Measurements from ENCODE around the gene GATA1. TPM values are rescaled to one million over a fixed set of nuclear protein-coding genes. Genes with fewer than 3 reads are reported as not detected.
A peak's percentile ranks its signal among the peaks of the same experiment; 100 is the strongest.

Gene GATA1
- total RNA-seq, 1 donor from 2014 or later: not detected

- TF ChIP-seq, protein P1, sequence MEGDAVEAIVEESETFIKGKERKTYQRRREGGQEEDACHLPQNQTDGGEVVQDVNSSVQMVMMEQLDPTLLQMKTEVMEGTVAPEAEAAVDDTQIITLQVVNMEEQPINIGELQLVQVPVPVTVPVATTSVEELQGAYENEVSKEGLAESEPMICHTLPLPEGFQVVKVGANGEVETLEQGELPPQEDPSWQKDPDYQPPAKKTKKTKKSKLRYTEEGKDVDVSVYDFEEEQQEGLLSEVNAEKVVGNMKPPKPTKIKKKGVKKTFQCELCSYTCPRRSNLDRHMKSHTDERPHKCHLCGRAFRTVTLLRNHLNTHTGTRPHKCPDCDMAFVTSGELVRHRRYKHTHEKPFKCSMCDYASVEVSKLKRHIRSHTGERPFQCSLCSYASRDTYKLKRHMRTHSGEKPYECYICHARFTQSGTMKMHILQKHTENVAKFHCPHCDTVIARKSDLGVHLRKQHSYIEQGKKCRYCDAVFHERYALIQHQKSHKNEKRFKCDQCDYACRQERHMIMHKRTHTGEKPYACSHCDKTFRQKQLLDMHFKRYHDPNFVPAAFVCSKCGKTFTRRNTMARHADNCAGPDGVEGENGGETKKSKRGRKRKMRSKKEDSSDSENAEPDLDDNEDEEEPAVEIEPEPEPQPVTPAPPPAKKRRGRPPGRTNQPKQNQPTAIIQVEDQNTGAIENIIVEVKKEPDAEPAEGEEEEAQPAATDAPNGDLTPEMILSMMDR (IDR thresholded peaks at IDR 0.05; ENCODE audit: insufficient read depth, low read length, severe bottlenecking): peak; percentile 64
- Histone ChIP-seq H3K27me3 (ENCODE audit: control insufficient read depth, insufficient read depth, low read length) (no peaks in the 10 kb centered on the region), H3K4me3 (ENCODE audit: low read depth, low read length) (no peak within 1 kb of the TSS), H3K36me3 (ENCODE audit: control insufficient read depth, insufficient read depth, low read length) (no peaks in the 10 kb centered on the region)
- peak; percentile 62 for DNase-seq (ENCODE audit: low read depth)
- FAIRE-seq: peak; percentile 79
These were observed 24.5 kb upstream of the GATA1 start, which contains the start of gene GLOD5 for GRCh38 chrX:48761674-48762471. Gene GLOD5, plus strand, starts transcription at chrX:48761747. Its CDS starts 44 bp downstream, at chrX:48761791.

GRCh38 chrX:48769230-48769629, 17.2 kb upstream of the GATA1 start:
- DNase-seq (ENCODE audit: low read depth) (no peak), FAIRE-seq (no peak)
- Histone ChIP-seq H3K27me3 (ENCODE audit: control insufficient read depth, insufficient read depth, low read length) (no peaks in the 10 kb centered on the region), H3K36me3 (ENCODE audit: control insufficient read depth, insufficient read depth, low read length) (no peaks in the 10 kb centered on the region), H3K4me3 (ENCODE audit: low read depth, low read length) (no peak overlapping the region)
- TF ChIP-seq, protein P1 (IDR thresholded peaks at IDR 0.05; ENCODE audit: insufficient read depth, low read length, severe bottlenecking): no peak

- H3K4me3 ChIP-seq (ENCODE audit: low read depth, low read length): no peak overlapping the region
- TF ChIP-seq, protein P1 (IDR thresholded peaks at IDR 0.05; ENCODE audit: insufficient read depth, low read length, severe bottlenecking): no peak
- no peak for FAIRE-seq
- H3K27me3 ChIP-seq (ENCODE audit: control insufficient read depth, insufficient read depth, low read length): no peaks in the 10 kb centered on the region
- DNase-seq (ENCODE audit: low read depth): no peak
- H3K36me3 ChIP-seq (ENCODE audit: control insufficient read depth, insufficient read depth, low read length): no peaks in the 10 kb centered on the region
These were observed 16.1 kb upstream of the GATA1 start for GRCh38 chrX:48770296-48770695.

DNA sequence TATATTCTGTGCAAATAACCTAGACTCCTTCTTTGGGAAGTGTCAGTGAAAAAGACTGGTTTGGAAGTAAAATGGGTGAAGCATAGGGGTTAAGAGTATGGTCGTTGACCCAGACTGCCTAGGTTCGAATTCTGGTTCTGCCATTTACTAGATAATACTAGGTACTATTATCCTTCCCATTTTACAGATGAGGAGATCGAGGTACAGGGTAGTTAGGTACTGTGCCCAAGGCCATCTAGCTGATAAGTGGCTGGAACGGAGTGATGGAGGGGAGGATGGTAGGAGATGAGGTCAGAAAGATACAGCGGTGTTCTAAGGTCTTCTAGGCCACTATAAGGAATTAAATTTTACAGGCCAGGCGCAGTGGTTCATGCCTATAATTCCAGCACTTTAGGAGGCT, 13.8 kb upstream of the GATA1 start:
- FAIRE-seq: no peak
- TF ChIP-seq, protein P1 (IDR thresholded peaks at IDR 0.05; ENCODE audit: insufficient read depth, low read length, severe bottlenecking): no peak
- Histone ChIP-seq H3K27me3 (ENCODE audit: control insufficient read depth, insufficient read depth, low read length) (no peaks in the 10 kb centered on the region), H3K4me3 (ENCODE audit: low read depth, low read length) (no peak overlapping the region), H3K36me3 (ENCODE audit: control insufficient read depth, insufficient read depth, low read length) (no peaks in the 10 kb centered on the region)
- no peak for DNase-seq (ENCODE audit: low read depth)

DNA sequence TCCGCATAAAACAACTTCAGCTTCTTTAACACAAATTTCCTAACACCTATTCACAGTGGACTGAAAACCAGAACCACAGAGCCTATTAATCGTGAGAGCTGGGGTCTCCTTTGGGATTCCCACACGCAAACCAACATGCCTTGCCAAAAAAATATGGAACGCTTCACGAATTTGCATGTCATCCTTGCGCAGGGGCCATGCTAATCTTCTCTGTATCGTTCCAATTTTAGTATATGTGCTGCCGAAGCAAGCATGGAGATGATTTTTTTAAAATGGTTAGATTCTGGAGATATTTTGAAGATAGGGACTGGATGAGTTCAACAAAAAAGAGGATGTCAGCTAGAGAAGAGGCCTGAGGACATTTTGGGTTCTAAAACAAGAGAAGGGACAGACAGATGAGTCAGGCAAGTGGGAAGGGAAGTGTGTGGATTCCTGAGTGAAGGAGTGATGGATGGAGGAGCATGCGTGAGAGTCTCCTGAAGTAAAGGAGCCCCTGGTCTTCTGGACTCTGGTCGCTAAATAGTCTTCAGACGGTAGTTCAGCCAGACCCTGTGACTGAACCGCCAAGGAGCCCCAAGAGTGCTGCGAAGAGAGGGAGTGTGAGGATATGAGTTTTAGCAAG, 9.5 kb upstream of the GATA1 start:
- TF ChIP-seq, protein P1 (IDR thresholded peaks at IDR 0.05; ENCODE audit: insufficient read depth, low read length, severe bottlenecking): no peak
- Histone ChIP-seq H3K4me3 (ENCODE audit: low read depth, low read length) (no peak overlapping the region), H3K27me3 (ENCODE audit: control insufficient read depth, insufficient read depth, low read length) (no peaks in the 10 kb centered on the region), H3K36me3 (ENCODE audit: control insufficient read depth, insufficient read depth, low read length) (no peaks in the 10 kb centered on the region)
- FAIRE-seq (no peak), DNase-seq (ENCODE audit: low read depth) (no peak)
